G401 (cell line): Measurements from ENCODE around the gene PNLIPRP1. TPM values are rescaled to one million over a fixed set of nuclear protein-coding genes. Genes with fewer than 3 reads are reported as not detected.

Experiments
- DNase-seq: peaks from one replicate; pipeline ENCODE4 v3.0.0-alpha.2; 2015; ENCODE audit warnings: low spot score
- in situ Hi-C: cut with HindIII; loops from 2 replicates; pipeline ENCODE4 v1.10.0; 2016; ENCODE audit warnings: low sequenced_read_pairs, mixed read lengths
- total RNA-seq: library from RNA; depleted of rRNA; stranded (reverse); fragments of >200 nt; shearing (Covaris generic); gene quantifications from 2 replicates; pipeline ENCODE4 v1.2.3, GENCODE V29; 2014

Gene PNLIPRP1
- total RNA-seq, 1 experiment from 2014 or later = not detected

- in situ Hi-C loops = no loop called here
- no peak for DNase-seq
Measured at GRCh38 chr10:116625845-116626244, 35.1 kb downstream of the PNLIPRP1 start.

- no peak for DNase-seq
- in situ Hi-C loops = no loop called here
Measured at GRCh38 chr10:116626815-116627214, 36.1 kb downstream of the PNLIPRP1 start.

DNA sequence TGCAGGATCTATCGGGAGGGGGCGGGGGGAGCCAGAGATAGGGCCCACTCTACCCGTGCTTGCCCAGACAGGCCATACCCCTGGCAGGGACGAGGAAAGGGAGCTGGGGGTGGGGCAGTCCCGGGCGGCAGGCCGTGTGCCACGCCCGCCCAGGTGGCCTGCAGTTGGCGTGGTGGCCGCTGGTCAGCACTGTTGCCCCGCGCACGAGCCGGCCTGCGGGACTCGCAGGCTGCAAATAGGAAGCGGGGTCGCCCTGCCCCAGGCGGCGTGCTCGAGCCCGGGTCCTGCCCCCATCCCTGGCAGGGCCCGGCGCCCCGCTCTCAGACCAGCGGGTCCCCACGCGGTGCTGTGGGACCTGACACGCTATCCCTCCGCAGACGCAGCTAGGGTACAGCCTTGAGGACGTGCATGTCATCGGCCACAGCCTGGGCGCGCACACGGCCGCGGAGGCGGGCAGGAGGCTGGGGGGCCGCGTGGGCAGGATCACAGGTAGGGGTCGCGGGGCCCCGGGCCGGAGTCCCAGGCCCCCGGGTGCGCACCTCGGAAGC lies 36.7 kb downstream of the PNLIPRP1 start:
- DNase-seq = no peak
- in situ Hi-C loops = no loop called here

- no peak for DNase-seq
- in situ Hi-C loops = no loop called here
Measured at GRCh38 chr10:116629340-116629739, 38.6 kb downstream of the PNLIPRP1 start.

DNA sequence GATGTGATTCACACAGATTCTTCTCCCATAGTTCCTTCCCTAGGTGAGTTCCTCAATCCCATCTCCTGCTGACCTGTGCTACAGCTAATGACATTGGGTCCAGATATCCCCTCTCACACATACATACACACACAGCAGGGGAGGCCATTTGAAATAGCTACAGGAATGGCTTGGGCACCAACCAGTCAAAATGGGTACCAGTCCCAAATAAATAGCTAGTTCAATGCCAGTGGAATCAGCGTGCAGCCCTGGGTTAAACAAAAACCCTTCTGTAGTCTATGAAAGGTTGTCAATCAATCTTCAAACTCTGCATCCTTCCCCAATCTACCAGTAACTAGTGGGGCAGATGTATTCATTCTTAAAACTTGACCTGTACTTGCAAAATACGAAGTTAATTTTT lies 39.3 kb downstream of the PNLIPRP1 start:
- in situ Hi-C loops = no loop called here
- no peak for DNase-seq

GRCh38 chr10:116631871-116632295 lies 41.1 kb downstream of the PNLIPRP1 start:
- no peak for DNase-seq
- in situ Hi-C loops = no loop called here

- DNase-seq = no peak
- in situ Hi-C loops = no loop called here
Measured at GRCh38 chr10:116632596-116633215, 41.9 kb downstream of the PNLIPRP1 start.

DNA sequence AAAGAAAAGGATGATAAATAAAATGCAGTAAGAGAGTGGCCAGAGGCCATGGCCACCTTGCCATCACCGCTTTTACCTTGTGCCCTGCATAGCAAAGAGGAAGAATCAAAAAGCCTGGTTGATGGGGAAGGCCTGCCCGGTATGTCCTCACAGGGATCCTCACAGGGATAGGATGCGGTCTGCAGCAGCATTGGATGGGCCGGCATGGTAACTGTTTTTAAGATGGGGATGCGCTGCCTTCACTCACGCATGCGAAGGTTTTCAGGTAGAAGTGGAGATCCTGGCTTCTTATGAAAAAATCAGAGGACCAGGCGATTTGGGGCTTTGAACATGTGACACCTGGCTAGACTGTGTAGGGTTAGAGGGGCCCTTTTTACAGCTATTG lies 42.4 kb downstream of the PNLIPRP1 start:
- no peak for DNase-seq
- in situ Hi-C loops = no loop called here

DNA sequence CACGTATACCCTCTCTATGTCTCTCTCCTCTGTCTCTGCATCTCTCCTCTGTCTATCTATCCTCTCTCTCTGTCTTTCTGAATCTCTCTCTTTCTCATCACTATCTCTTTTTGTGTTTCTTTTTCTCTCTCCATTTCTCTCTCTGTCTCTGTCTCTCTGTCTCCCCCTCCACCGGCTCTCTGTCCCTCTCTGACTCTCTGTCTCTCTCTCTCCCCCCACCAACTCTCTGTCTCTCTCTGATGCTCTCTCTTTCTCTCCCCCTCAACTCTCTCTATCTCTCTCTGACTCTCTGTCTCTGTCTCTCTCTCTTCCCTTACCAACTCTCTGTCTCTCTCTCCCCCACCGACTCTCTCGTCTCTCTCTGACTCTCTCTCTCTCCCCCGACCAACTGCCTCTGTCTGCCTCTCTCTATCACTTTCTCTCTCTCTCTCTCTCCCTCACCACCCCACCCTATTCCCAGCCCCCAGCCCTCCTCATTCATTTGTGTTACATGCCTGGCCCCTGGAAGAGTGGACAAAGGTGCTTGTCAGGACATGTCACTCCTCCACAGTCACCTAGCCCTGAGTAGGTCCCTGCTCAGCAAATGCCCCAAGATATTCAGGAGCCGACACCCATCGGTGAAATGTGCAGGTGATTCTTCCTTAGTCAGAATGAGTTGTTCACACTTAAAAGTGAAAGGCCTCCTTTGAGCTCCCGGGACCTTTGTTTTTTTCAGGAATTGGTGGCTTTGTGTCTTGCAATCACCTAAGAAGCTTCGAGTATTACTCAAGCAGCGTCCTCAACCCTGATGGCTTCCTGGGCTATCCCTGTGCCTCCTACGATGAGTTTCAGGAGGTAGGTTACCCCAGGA lies 43.6 kb downstream of the PNLIPRP1 start:
- in situ Hi-C loops = no loop called here
- DNase-seq = no peak

- no peak for DNase-seq
- in situ Hi-C loops = no loop called here
Measured at GRCh38 chr10:116636385-116636784, 45.6 kb downstream of the PNLIPRP1 start.

DNA sequence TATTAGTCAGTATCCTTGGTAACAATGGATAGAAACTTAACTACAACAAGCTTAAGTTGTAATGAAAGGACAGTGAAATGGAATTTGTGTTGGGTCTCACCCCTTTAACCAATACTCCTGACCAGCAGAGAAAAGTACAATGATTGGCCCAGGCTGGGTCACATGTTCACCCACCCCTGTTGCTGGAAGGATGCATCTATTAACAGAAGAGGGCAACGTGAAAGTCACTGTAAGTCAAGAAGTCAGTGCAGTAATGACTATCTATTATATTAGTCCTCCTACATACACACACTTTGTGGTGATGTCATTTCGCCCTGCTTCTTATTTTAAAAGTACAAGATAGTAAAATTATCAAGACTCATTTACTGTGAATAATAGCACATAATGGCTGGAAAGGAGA lies 46.2 kb downstream of the PNLIPRP1 start:
- no peak for DNase-seq
- in situ Hi-C loops = no loop called here

- in situ Hi-C loops = no loop called here
- no peak for DNase-seq
Measured at GRCh38 chr10:116637830-116638229, 47.1 kb downstream of the PNLIPRP1 start.

DNA sequence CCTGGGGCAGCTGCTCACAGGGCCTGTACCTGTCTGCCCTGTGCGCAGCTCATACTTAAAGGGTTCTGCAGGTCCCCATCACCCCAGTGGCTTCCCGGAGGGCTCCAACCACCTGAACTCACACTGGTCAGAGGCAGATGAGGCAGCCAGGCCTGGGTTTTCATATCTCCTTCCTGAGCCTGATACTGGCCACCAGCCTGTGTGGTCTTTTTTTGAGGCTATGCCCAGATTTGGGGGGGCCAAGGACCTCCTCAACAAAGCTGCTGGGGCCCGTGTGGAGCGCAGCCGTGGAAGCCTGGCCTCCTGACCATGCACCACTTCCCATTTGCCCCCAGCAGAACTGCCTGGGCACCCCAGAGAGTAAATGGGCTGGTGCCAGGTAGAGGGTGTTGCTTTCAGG lies 55.7 kb downstream of the PNLIPRP1 start:
- in situ Hi-C loops = no loop called here
- no peak for DNase-seq

DNA sequence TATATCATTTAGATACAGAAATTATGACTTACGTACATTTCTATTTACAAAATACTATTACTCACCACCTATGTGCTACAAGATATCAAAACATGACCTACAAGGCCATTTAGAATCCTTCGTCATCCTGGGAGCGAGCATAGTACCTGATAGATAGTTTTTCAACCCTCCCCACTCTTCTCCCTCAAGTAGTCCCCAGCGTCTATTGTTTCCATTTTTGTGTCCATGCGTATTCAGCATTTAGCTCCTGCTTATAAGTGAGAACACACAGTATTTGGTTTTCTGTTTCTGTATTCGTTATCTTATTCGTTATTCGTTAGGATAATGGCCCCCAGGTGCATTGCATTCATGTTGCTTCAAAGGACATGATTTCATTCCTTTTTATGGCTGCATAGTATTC lies 58.1 kb downstream of the PNLIPRP1 start:
- DNase-seq = no peak
- in situ Hi-C loops = no loop called here

- in situ Hi-C loops = no loop called here
- DNase-seq = no peak
Measured at GRCh38 chr10:116653885-116654284, 63.1 kb downstream of the PNLIPRP1 start.

DNA sequence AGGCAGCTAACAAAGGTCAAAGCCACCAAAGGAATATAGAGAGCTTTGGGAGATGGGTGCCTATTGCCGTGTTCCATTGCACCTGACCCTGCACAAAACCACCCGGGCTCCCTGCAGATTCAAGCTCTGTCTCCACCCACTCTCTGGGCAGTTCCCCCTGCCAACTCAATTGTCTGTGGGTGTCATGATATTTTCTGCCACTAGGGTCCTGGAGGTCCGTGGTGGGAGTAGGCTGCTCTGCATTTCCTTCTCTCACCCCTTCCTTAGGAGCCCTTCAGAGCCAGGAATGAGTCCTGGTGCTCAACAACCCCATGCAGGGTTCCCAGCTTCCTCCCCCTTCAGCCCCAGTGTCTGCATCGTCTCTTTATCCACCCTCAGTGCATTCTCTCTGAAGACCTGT lies 64.1 kb downstream of the PNLIPRP1 start:
- in situ Hi-C loops = no loop called here
- DNase-seq = no peak

DNA sequence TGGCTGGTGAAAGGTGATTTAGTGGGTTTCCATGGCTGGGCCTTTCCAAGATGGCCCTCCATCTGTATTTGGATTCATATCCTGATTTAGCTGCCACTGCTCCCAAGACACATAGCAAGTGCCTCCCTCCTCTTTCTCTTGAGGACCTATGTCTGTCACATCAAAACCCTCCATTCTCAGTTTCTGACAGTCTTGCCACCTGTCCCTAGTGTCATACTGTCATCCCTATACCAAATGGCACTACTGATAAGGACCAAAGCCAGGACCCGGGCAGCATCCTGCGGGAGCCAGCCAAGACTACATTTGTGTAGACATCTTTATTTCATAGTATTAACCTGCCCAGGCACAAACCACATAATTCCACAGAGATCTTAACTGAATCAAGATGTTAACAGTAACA lies 64.8 kb downstream of the PNLIPRP1 start:
- no peak for DNase-seq
- in situ Hi-C loops = no loop called here

- in situ Hi-C loops = no loop called here
- no peak for DNase-seq
Measured at GRCh38 chr10:116656044-116656443, 65.3 kb downstream of the PNLIPRP1 start.

DNA sequence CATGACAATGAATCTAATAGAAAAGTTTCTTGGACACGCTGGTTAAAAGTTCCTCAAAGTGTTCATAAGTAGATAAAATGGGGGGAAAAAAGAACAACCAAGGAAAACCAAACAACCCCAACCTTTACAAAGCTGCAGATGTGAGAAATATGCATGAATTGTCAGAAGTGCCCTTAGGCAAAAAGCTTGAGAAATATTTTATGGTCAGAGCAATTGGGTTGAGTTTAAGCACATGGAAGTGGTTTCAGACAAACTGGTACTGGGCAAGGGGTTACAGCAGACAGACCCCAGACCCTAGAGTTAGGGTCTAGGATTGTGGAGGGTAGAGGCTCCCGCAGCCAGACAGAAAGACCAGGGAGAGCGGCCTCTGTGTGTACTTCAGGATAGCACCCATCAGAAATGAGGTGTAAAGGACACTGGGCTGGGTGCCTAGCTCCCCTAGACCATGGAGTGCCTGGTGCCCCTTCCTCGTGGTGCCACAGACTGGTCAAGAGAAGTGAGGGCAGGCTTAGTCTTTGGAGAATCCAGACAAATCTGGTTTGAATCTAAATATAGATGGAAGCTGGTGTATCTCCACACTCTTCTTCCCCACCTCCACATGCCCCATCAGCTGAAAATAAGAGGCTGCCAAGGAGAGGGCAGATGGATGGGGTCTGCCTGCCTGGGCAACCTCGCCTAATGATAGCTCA lies 67.2 kb downstream of the PNLIPRP1 start:
- in situ Hi-C loops = no loop called here
- no peak for DNase-seq
